AG09309 (cell line): ENCODE results near the gene ODC1.

ENCODE experiments used
- DNase-seq: peaks from one replicate; pipeline ENCODE4 v3.0.0-alpha.2; 2010; ENCODE audit warnings: low read depth
- H3K4me3 ChIP-seq: 2 replicates; pipeline ENCODE4 v1.5.1; 2011; ENCODE audit warnings: mild to moderate bottlenecking, low read depth, low read length, moderate library complexity; ENCODE audit not compliant: control insufficient read depth
- CTCF ChIP-seq: IDR thresholded peaks from 2 replicates; pipeline ENCODE4 v1.5.1; 2011; ENCODE audit warnings: mild to moderate bottlenecking, low read depth, low read length, inconsistent platforms; ENCODE audit not compliant: insufficient read depth, control insufficient read depth; ENCODE audit errors: missing control alignments

ODC1 gene

GRCh38 chr2:10447895-10448575 is at the start of gene ODC1:
TSS of gene ODC1 (minus strand) at chr2:10448327. CDS start at chr2:10445032, 3,295 bp downstream.
- peak within 1 kb of the TSS; percentile 63 for H3K4me3 ChIP-seq
- no peak for TF ChIP-seq CTCF
- peak; percentile 56 for DNase-seq

DNA sequence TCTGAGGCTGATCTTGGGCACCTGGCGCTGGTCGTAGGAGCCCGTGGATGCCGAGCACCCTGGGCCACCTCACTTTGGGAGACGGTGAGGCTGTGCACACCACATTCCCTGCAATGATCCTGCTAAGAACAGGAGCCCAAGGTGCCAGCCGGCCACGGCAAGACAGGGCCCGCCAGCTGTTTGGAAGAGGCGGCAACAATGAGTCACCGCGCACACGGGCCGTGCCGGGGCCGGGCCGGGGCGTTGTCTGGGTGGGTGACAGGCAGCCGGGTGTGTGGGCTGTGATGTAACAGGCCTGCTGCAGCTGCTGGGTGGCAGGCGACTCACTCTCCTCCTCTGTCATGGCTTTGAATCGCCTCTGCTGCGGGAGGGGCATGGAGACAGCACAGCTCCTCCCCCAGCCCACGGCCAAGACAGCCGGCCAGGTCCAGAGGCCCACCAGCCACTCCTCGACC is 49.7 kb upstream of the ODC1 start:
- peak; percentile 33 for DNase-seq
- H3K4me3 ChIP-seq: no peak overlapping the region
- no peak for TF ChIP-seq CTCF

- no peak for TF ChIP-seq CTCF
- DNase-seq: no peak
- H3K4me3 ChIP-seq: no peak overlapping the region
Observed at GRCh38 chr2:10495988-10496313, 47.8 kb upstream of the ODC1 start.

GRCh38 chr2:10495311-10495987 is 47.3 kb upstream of the ODC1 start:
- H3K4me3 ChIP-seq: no peak overlapping the region
- no peak for DNase-seq
- no peak for TF ChIP-seq CTCF

- no peak for DNase-seq
Observed at GRCh38 chr2:10494351-10495066, 46.4 kb upstream of the ODC1 start.

More at GRCh38 chr2:10494351-10495066, 46.4 kb upstream of the ODC1 start:
- TF ChIP-seq CTCF: no peak
- no peak overlapping the region for H3K4me3 ChIP-seq
